ENCODE results near the gene INSYN2B. TPM values are rescaled to one million over a fixed set of nuclear protein-coding genes. Genes with fewer than 3 reads are reported as not detected.

The INSYN2B gene
- total RNA-seq, 1 experiment from 2014 or later: not detected

- Mint-ChIP-seq H3K27me3 (ENCODE audit: low read depth) (no peaks in the 10 kb centered on the region), H3K4me1 (no peaks in the 10 kb centered on the region), H3K27ac (no peak overlapping the region), H3K4me3 (no peak overlapping the region), H3K9me3 (peaks cover 10% of the 10 kb centered on the region), H3K36me3 (no peaks in the 10 kb centered on the region)
- TF ChIP-seq CREM (CRISPR knock-in tag; IDR thresholded peaks at IDR 0.05) (no peak), KAT7 (CRISPR knock-in tag; IDR thresholded peaks at IDR 0.05; ENCODE audit: borderline replicate concordance) (no peak), PRRX2 (CRISPR knock-in tag; IDR thresholded peaks at IDR 0.05) (no peak), ZNF532 (CRISPR knock-in tag; IDR thresholded peaks at IDR 0.05; ENCODE audit: borderline replicate concordance) (no peak), ZNF671 (CRISPR knock-in tag; IDR thresholded peaks at IDR 0.05) (no peak), ATF6 (CRISPR knock-in tag; IDR thresholded peaks at IDR 0.05) (no peak), CREB1 (CRISPR knock-in tag; IDR thresholded peaks at IDR 0.05) (no peak)
- TF ChIP-seq, protein P1, sequence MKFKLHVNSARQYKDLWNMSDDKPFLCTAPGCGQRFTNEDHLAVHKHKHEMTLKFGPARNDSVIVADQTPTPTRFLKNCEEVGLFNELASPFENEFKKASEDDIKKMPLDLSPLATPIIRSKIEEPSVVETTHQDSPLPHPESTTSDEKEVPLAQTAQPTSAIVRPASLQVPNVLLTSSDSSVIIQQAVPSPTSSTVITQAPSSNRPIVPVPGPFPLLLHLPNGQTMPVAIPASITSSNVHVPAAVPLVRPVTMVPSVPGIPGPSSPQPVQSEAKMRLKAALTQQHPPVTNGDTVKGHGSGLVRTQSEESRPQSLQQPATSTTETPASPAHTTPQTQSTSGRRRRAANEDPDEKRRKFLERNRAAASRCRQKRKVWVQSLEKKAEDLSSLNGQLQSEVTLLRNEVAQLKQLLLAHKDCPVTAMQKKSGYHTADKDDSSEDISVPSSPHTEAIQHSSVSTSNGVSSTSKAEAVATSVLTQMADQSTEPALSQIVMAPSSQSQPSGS (CRISPR knock-in tag; IDR thresholded peaks at IDR 0.05; ENCODE audit: borderline replicate concordance, low read depth): no peak
- DNase-seq (ENCODE audit: low spot score) (no peak), ATAC-seq (no peak)
- POLR2A ChIA-PET: no interaction called here
- CTCF ChIA-PET: no interaction called here
Observed at GRCh38 chr5:169838688-169839087, 141.6 kb downstream of the INSYN2B start.

DNA sequence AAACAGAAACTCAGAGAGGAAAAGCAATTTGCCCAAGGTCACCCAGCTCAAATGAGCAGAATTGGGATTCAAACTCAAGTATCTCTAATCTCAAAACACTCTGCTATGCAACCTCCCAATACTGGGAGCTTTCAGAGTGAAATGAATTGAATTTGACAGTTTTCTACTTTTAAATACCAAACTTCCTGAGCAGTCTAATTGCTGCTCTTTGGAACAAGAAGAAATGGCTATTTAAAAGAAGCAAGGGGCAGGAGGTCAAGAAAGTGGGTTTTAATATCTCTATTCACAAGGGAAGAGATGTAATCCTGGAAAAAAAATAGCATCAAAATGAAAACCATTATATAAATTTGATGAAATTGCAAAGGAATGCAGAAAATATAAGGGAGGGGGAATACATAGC, 142.6 kb downstream of the INSYN2B start:
- ATAC-seq (no peak), DNase-seq (ENCODE audit: low spot score) (no peak)
- no peak overlapping the region for H3K27ac Mint-ChIP-seq
- ChIA-PET CTCF (interaction anchor here (1.4 to 3.2 kb wide), 2 partner anchors 11 to 143 kb away, joined by 7 to 11 read pairs; partner anchors contain the start of gene INSYN2B), POLR2A (no interaction called here)
- no peaks in the 10 kb centered on the region for H3K4me1 Mint-ChIP-seq
- TF ChIP-seq MYBL2 (CRISPR knock-in tag; IDR thresholded peaks at IDR 0.05) (no peak), ESRRA (CRISPR knock-in tag; IDR thresholded peaks at IDR 0.05; ENCODE audit: borderline replicate concordance) (no peak), NFYB (CRISPR knock-in tag; conservative IDR thresholded peaks at IDR 0.05; ENCODE audit: low read depth) (no peak), ZBTB43 (CRISPR knock-in tag; IDR thresholded peaks at IDR 0.05) (no peak), ZNF138 (CRISPR knock-in tag; conservative IDR thresholded peaks at IDR 0.05) (no peak), NR2C2 (CRISPR knock-in tag; IDR thresholded peaks at IDR 0.05) (no peak), JAZF1 (CRISPR knock-in tag; IDR thresholded peaks at IDR 0.05) (no peak), ZNF317 (CRISPR knock-in tag; IDR thresholded peaks at IDR 0.05; ENCODE audit: borderline replicate concordance, low read depth) (no peak), PRDM15 (CRISPR knock-in tag; IDR thresholded peaks at IDR 0.05) (no peak), ZNF232 (CRISPR knock-in tag; IDR thresholded peaks at IDR 0.05) (no peak)
- TF ChIP-seq, protein P2, sequence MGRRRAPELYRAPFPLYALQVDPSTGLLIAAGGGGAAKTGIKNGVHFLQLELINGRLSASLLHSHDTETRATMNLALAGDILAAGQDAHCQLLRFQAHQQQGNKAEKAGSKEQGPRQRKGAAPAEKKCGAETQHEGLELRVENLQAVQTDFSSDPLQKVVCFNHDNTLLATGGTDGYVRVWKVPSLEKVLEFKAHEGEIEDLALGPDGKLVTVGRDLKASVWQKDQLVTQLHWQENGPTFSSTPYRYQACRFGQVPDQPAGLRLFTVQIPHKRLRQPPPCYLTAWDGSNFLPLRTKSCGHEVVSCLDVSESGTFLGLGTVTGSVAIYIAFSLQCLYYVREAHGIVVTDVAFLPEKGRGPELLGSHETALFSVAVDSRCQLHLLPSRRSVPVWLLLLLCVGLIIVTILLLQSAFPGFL (CRISPR knock-in tag; IDR thresholded peaks at IDR 0.05; ENCODE audit: borderline replicate concordance): no peak
- peaks cover 10% of the 10 kb centered on the region for H3K9me3 Mint-ChIP-seq
- H3K4me3 Mint-ChIP-seq: no peak overlapping the region
- H3K36me3 Mint-ChIP-seq: no peaks in the 10 kb centered on the region
- no peaks in the 10 kb centered on the region for H3K27me3 Mint-ChIP-seq (ENCODE audit: low read depth)

All from WTC11 (cell line).